Esophagus squamous epithelium (tissue), 5 donors: ENCODE data around the gene LRRN2. TPM values are rescaled to one million over a fixed set of nuclear protein-coding genes. Genes with fewer than 3 reads are reported as not detected.

Experiments used
- DNase-seq: peaks from one replicate; lab custom pipeline; 2025; lab: John Stamatoyannopoulos, UW
- H3K27ac ChIP-seq, 4 donors: fragments of 200-600 bp; sonication (generic); one replicate each; pipeline ENCODE4 v1.5.1; 2016 to 2019; ENCODE audit warnings: mild to moderate bottlenecking in 1 of 4
- H3K27me3 ChIP-seq, 4 donors: fragments of 200-600 bp; sonication (generic); 1 replicate in 3 of 4; 2 replicates in 1 of 4; pipeline versions ENCODE4 v1.5.1 to v1.6.0; 2017 to 2021; ENCODE audit warnings: antibody characterized with exemption in 1 of 4
- H3K36me3 ChIP-seq, 3 donors: fragments of 200-600 bp; sonication (generic); one replicate each; pipeline ENCODE4 v1.5.1; 2016 to 2019
- H3K4me1 ChIP-seq, 3 donors: fragments of 200-600 bp; sonication (generic); one replicate each; pipeline ENCODE4 v1.5.1; 2017 to 2019
- H3K4me3 ChIP-seq, 4 donors: fragments of 200-600 bp; sonication (generic); 1 replicate in 3 of 4; 2 replicates in 1 of 4; pipeline ENCODE4 v1.5.1; 2016 to 2019; ENCODE audit warnings: mild to moderate bottlenecking in 2 of 4, moderate library complexity in 1 of 4
- H3K9me3 ChIP-seq, 3 donors: fragments of 200-600 bp; sonication (generic); one replicate each; pipeline ENCODE4 v1.5.1; 2016 to 2019
- POLR2A ChIP-seq, 4 donors: fragments of 450-650 bp; IDR thresholded peaks; one replicate each; pipeline ENCODE4 v1.6.1; 2017; ENCODE audit warnings: antibody characterized with exemption in 4 of 4, mild to moderate bottlenecking in 4 of 4, moderate library complexity in 3 of 4
- WGBS, 2 donors: methylation state at CpG; one replicate each; pipeline ENCODE4 v1.1.5; 2018; 5-methylcytosine and 5-hydroxymethylcytosine counted together
- intact Hi-C: fragments of 100-400 bp; cut with DNase I; formaldehyde crosslinking; loops from one replicate; pipeline ENCODE4 v1.15.0; 2022
- total RNA-seq, 4 donors: library from RNA; depleted of rRNA; stranded (reverse); fragments of >200 nt; gene quantifications; one replicate each; pipeline ENCODE4 v1.1.0, GENCODE V29; 2016
- TF ChIP-seq, protein P1 (sequence below), 6 experiments: fragments of 450-650 bp in 4 of 6; fragments of 200-600 bp in 2 of 6; sonication (generic) in 2 of 6; IDR thresholded peaks; one replicate each; pipeline ENCODE4 v1.5.1; 2016 to 2019; ENCODE audit warnings: antibody characterized with exemption in 6 of 6, mild to moderate bottlenecking in 4 of 6, moderate library complexity in 4 of 6
- donor health status: DM: yes; HTN: yes; CAD: no.

The LRRN2 gene
- total RNA-seq, 4 donors from 2014 or later, result 0.18 to 1.8 (median 1.5) TPM

DNA sequence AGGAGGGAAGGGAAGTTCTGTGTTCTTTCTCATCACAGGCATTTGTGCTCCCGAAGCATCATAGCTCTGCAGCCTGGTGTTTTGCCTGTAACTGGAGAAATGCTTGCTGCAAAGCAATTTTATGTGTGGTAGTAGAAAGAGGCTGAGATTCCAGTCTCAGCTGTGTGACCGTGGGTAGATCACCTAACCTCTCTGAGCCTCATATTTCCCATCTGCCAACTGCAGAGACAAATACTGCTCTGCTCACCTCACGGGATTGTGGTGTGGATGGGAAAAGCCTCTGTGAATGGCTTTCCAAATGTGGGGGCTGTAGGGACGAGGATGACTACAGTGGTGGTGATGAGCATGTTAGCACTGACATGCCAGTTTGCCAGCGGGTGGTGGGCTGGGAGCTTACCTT, 85.3 kb downstream of the LRRN2 start:
- no peaks in the 10 kb centered on the region for H3K9me3 ChIP-seq
- peaks cover 0 to 34% (median 0%) of the 10 kb centered on the region in 4 donors for H3K27me3 ChIP-seq
- no peak for TF ChIP-seq POLR2A (IDR thresholded peaks at IDR 0.05)
- TF ChIP-seq, protein P1, sequence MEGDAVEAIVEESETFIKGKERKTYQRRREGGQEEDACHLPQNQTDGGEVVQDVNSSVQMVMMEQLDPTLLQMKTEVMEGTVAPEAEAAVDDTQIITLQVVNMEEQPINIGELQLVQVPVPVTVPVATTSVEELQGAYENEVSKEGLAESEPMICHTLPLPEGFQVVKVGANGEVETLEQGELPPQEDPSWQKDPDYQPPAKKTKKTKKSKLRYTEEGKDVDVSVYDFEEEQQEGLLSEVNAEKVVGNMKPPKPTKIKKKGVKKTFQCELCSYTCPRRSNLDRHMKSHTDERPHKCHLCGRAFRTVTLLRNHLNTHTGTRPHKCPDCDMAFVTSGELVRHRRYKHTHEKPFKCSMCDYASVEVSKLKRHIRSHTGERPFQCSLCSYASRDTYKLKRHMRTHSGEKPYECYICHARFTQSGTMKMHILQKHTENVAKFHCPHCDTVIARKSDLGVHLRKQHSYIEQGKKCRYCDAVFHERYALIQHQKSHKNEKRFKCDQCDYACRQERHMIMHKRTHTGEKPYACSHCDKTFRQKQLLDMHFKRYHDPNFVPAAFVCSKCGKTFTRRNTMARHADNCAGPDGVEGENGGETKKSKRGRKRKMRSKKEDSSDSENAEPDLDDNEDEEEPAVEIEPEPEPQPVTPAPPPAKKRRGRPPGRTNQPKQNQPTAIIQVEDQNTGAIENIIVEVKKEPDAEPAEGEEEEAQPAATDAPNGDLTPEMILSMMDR (IDR thresholded peaks at IDR 0.05), result no peak
- H3K4me3 ChIP-seq, result no peak overlapping the region
- 82 to 83% methylated on average over 3 to 4 of the region's 5 CpGs for WGBS, 2 donors
- H3K4me1 ChIP-seq, result peaks cover 0 to 19% (median 0%) of the 10 kb centered on the region in 3 donors
- no peak overlapping the region for H3K27ac ChIP-seq
- intact Hi-C loops, result no loop called here
- H3K36me3 ChIP-seq, result no peaks in the 10 kb centered on the region
- DNase-seq, result no peak

DNA sequence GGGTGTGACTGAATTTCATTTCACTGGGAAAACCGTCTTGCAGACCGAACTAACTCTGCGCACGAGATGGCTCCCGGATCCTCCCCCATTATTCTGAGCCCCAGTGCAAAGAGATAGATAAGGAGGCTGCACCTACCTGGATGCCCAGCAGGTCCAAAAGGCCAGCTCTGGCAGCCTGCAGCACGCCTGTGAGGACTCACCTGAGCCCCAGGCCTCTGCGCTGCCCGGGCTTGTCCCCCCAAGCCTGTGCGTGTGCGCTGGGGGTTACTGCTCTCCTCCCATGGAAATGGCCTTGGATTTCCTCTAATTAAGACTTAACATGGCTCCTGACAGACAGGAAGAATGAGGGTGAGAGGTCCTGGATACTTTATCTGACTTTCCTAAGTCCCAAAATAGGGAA, 85.9 kb downstream of the LRRN2 start:
- no peak for DNase-seq
- Histone ChIP-seq H3K27me3 (peaks cover 0 to 28% (median 0%) of the 10 kb centered on the region in 4 donors), H3K4me3 (no peak overlapping the region), H3K36me3 (no peaks in the 10 kb centered on the region), H3K9me3 (no peaks in the 10 kb centered on the region), H3K4me1 (peaks cover 0 to 19% (median 0%) of the 10 kb centered on the region in 3 donors), H3K27ac (no peak overlapping the region)
- WGBS, 2 donors, result 67 to 89% methylated on average over 6 to 7 of the region's 10 CpGs
- no peak for TF ChIP-seq POLR2A (IDR thresholded peaks at IDR 0.05)
- TF ChIP-seq, protein P1 (IDR thresholded peaks at IDR 0.05), result no peak
- intact Hi-C loops, result no loop called here

- TF ChIP-seq, protein P1 (IDR thresholded peaks at IDR 0.05), result no peak
- TF ChIP-seq POLR2A (IDR thresholded peaks at IDR 0.05), result no peak
Measured at GRCh38 chr1:204599098-204599497, 86.4 kb downstream of the LRRN2 start.

GRCh38 chr1:204598319-204598969, 87.1 kb downstream of the LRRN2 start:
- Histone ChIP-seq H3K4me1 (peaks cover 0 to 19% (median 0%) of the 10 kb centered on the region in 3 donors), H3K9me3 (no peaks in the 10 kb centered on the region), H3K27me3 (peaks cover 0 to 24% (median 0%) of the 10 kb centered on the region in 4 donors), H3K4me3 (no peak overlapping the region), H3K36me3 (no peaks in the 10 kb centered on the region), H3K27ac (peak overlapping the region in 1 of 4 donors; percentile 37)
- no peak for TF ChIP-seq POLR2A (IDR thresholded peaks at IDR 0.05)
- TF ChIP-seq, protein P1 (IDR thresholded peaks at IDR 0.05), result no peak
- WGBS, 2 donors, result 50 to 59% methylated on average over 4 of the region's 4 CpGs
- DNase-seq, result no peak
- intact Hi-C loops, result no loop called here

More at GRCh38 chr1:204599098-204599497, 86.4 kb downstream of the LRRN2 start:
- intact Hi-C loops, result no loop called here
- Histone ChIP-seq H3K9me3 (no peaks in the 10 kb centered on the region), H3K4me3 (no peak overlapping the region), H3K27me3 (peaks cover 0 to 27% (median 0%) of the 10 kb centered on the region in 4 donors), H3K36me3 (no peaks in the 10 kb centered on the region), H3K27ac (peak overlapping the region in 1 of 4 donors; percentile 37), H3K4me1 (peaks cover 0 to 19% (median 0%) of the 10 kb centered on the region in 3 donors)
- DNase-seq, result no peak
- 55 to 58% methylated on average over 8 of the region's 8 CpGs for WGBS, 2 donors

GRCh38 chr1:204592246-204592948, 93.1 kb downstream of the LRRN2 start:
- Histone ChIP-seq H3K4me1 (peaks cover 0 to 17% (median 0%) of the 10 kb centered on the region in 3 donors), H3K27me3 (no peaks in the 10 kb centered on the region), H3K36me3 (no peaks in the 10 kb centered on the region), H3K9me3 (no peaks in the 10 kb centered on the region), H3K4me3 (no peak overlapping the region), H3K27ac (no peak overlapping the region)
- DNase-seq, result no peak
- TF ChIP-seq POLR2A (IDR thresholded peaks at IDR 0.05), result no peak
- TF ChIP-seq, protein P1 (IDR thresholded peaks at IDR 0.05), result no peak
- WGBS, 2 donors, result 45 to 60% methylated on average over 9 of the region's 10 CpGs
- intact Hi-C loops, result no loop called here
